HL-60 (cell line): Measurements from ENCODE around the gene HOXA2.

ENCODE experiments used
- DNase-seq, 2 experiments: peaks; one replicate each; pipeline ENCODE4 v3.0.0-alpha.2; 2010 to 2020; ENCODE audit warnings: low read depth in 1 of 2, low spot score in 1 of 2
- H3K27ac ChIP-seq: fragments of 250-450 bp; sonication (Bioruptor Pico); replicated peaks from 2 replicates; pipeline ENCODE4 v1.5.1; 2020; ENCODE audit warnings: mild to moderate bottlenecking, moderate library complexity
- H3K27me3 ChIP-seq: fragments of 250-450 bp; sonication (Bioruptor Pico); 2 replicates; pipeline ENCODE4 v1.5.1; 2021; ENCODE audit warnings: mild to moderate bottlenecking, moderate library complexity; ENCODE audit not compliant: insufficient read depth, poor library complexity, severe bottlenecking
- H3K4me3 ChIP-seq: replicated peaks from 2 replicates; pipeline ENCODE4 v1.5.1; 2011; ENCODE audit warnings: mild to moderate bottlenecking, control low read depth, low read length; ENCODE audit not compliant: insufficient read depth
- GABPA ChIP-seq: IDR thresholded peaks from 2 replicates; pipeline ENCODE4 v1.6.1; 2012; ENCODE audit warnings: low read depth
- POLR2AphosphoS5 ChIP-seq: IDR thresholded peaks from 2 replicates; pipeline ENCODE4 v1.6.1; 2012; ENCODE audit warnings: low read depth
- SPI1 ChIP-seq: IDR thresholded peaks from 2 replicates; pipeline ENCODE4 v1.6.1; 2012; ENCODE audit warnings: low read depth, mild to moderate bottlenecking, borderline replicate concordance
- TF ChIP-seq, protein P1 (sequence below): IDR thresholded peaks from one replicate; pipeline ENCODE4 v1.5.1; 2011; ENCODE audit warnings: low read length, control low read depth, inconsistent platforms; ENCODE audit not compliant: insufficient read depth
- TF ChIP-seq, protein P2 (sequence below): IDR thresholded peaks from 2 replicates; pipeline ENCODE4 v1.6.1; 2012; ENCODE audit warnings: low read depth; ENCODE audit not compliant: insufficient replicate concordance

The HOXA2 gene

DNA sequence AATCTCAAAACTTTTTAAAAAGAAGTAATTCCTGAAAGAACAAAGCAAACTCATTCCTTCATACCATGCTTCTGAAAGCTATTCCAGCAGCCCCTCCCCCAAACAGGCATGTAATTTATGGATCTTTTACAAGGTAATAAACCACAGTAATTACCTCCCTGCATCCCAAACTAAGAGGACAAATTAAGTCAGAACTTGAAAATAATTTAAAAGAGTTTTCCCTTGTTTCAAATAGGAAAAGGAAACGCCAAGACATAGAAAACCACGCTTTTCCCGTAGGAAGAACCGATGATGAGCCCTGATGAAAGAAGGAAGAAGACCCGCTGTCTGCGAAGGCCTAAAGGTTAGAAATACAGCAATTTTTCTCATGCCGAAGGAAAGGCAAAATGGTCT, 19.2 kb upstream of the HOXA2 start:
- Histone ChIP-seq H3K27me3 (peaks cover 7% of the 10 kb centered on the region), H3K27ac (no peak overlapping the region), H3K4me3 (no peak overlapping the region)
- no peak for DNase-seq
- TF ChIP-seq GABPA: no peak
- TF ChIP-seq, protein P1, sequence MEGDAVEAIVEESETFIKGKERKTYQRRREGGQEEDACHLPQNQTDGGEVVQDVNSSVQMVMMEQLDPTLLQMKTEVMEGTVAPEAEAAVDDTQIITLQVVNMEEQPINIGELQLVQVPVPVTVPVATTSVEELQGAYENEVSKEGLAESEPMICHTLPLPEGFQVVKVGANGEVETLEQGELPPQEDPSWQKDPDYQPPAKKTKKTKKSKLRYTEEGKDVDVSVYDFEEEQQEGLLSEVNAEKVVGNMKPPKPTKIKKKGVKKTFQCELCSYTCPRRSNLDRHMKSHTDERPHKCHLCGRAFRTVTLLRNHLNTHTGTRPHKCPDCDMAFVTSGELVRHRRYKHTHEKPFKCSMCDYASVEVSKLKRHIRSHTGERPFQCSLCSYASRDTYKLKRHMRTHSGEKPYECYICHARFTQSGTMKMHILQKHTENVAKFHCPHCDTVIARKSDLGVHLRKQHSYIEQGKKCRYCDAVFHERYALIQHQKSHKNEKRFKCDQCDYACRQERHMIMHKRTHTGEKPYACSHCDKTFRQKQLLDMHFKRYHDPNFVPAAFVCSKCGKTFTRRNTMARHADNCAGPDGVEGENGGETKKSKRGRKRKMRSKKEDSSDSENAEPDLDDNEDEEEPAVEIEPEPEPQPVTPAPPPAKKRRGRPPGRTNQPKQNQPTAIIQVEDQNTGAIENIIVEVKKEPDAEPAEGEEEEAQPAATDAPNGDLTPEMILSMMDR: no peak
- TF ChIP-seq, protein P2, sequence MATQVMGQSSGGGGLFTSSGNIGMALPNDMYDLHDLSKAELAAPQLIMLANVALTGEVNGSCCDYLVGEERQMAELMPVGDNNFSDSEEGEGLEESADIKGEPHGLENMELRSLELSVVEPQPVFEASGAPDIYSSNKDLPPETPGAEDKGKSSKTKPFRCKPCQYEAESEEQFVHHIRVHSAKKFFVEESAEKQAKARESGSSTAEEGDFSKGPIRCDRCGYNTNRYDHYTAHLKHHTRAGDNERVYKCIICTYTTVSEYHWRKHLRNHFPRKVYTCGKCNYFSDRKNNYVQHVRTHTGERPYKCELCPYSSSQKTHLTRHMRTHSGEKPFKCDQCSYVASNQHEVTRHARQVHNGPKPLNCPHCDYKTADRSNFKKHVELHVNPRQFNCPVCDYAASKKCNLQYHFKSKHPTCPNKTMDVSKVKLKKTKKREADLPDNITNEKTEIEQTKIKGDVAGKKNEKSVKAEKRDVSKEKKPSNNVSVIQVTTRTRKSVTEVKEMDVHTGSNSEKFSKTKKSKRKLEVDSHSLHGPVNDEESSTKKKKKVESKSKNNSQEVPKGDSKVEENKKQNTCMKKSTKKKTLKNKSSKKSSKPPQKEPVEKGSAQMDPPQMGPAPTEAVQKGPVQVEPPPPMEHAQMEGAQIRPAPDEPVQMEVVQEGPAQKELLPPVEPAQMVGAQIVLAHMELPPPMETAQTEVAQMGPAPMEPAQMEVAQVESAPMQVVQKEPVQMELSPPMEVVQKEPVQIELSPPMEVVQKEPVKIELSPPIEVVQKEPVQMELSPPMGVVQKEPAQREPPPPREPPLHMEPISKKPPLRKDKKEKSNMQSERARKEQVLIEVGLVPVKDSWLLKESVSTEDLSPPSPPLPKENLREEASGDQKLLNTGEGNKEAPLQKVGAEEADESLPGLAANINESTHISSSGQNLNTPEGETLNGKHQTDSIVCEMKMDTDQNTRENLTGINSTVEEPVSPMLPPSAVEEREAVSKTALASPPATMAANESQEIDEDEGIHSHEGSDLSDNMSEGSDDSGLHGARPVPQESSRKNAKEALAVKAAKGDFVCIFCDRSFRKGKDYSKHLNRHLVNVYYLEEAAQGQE: no peak
- no peak for TF ChIP-seq POLR2AphosphoS5
- TF ChIP-seq SPI1: no peak

DNA sequence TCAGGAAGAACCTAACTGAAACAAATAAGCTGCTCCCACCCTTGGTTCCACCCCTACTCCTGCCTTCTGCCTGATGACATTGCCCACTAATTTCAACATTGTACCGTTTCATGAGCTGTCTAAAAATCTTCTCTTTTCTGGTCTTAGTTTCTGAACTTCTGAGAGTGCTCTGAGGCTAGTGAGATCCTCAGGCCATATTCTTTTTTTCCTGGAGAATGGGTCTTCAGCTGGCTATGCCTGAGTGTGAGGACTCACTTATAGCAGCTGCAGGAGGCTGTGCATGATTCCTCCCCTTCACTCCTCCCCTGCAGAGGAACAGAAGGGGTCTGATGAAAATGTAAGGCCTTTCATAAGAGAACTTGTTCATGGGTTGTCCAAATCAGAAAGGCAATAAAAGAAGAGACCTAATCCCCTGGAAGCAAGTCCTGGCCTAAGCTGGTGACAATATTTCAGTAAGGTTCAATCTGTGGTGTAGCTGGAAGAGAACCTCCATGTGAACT, 17.0 kb upstream of the HOXA2 start:
- Histone ChIP-seq H3K27me3 (peaks cover 3% of the 10 kb centered on the region), H3K4me3 (no peak overlapping the region), H3K27ac (no peak overlapping the region)
- no peak for DNase-seq
- TF ChIP-seq, protein P1: no peak
- TF ChIP-seq, protein P2: no peak

DNA sequence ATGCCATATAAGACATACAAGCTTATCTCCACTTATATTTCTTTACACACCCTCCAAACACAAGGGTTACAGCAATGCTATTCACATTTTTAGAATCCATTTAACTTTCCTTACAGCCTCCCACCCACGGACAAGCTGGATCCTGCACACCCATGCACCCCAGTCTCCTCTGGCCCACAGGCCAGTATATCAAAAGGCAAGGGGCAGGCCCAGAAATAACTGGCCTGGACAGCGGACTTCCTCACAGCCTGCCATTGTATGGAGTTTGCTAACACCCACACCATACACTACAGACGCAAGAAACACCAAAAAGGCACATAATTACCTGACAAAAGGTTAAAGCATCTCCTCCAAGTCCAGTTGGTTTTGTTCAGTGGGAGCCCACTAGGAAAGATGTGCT, 16.1 kb upstream of the HOXA2 start:
- no peak overlapping the region for H3K27ac ChIP-seq
- TF ChIP-seq, protein P1: no peak
- TF ChIP-seq, protein P2: no peak
- TF ChIP-seq GABPA: no peak
- no peak for TF ChIP-seq POLR2AphosphoS5
- TF ChIP-seq SPI1: no peak
- no peak overlapping the region for H3K4me3 ChIP-seq
- H3K27me3 ChIP-seq: peaks cover 3% of the 10 kb centered on the region
- no peak for DNase-seq
